HTERT RPE-1 (cell line): ENCODE data around the gene SLC39A11.
"Not testable (repeated sequence)": the region's sequence is repeated elsewhere in the genome, so short reads cannot be mapped to it uniquely, and the experiment has no call there.

Experiments used
- in situ Hi-C: fragments of 300-500 bp; cut with MboI; formaldehyde crosslinking; loops from 4 replicates; pipeline ENCODE4 v1.14.3; 2020; ENCODE audit warnings: low sequenced_read_pairs

The SLC39A11 gene

GRCh38 chr17:72771734-72772133 is 320.8 kb downstream of the SLC39A11 start:
- in situ Hi-C loops = no loop called here

- in situ Hi-C loops = no loop called here
Observed at GRCh38 chr17:72766761-72767356, 325.6 kb downstream of the SLC39A11 start.

- in situ Hi-C loops = no loop called here
Observed at GRCh38 chr17:72765368-72766153, 326.9 kb downstream of the SLC39A11 start.

- in situ Hi-C loops = no loop called here
Observed at GRCh38 chr17:72764632-72765041, 327.9 kb downstream of the SLC39A11 start.

GRCh38 chr17:72763981-72764380 is 328.5 kb downstream of the SLC39A11 start:
- in situ Hi-C loops = no loop called here

- in situ Hi-C loops = not testable (repeated sequence)
Observed at GRCh38 chr17:72761893-72762575, 330.5 kb downstream of the SLC39A11 start.

- in situ Hi-C loops = no loop called here
Observed at GRCh38 chr17:72761431-72761830, 331.1 kb downstream of the SLC39A11 start.

GRCh38 chr17:72760368-72760767 is 332.1 kb downstream of the SLC39A11 start:
- in situ Hi-C loops = no loop called here

GRCh38 chr17:72759301-72759700 is 333.2 kb downstream of the SLC39A11 start:
- in situ Hi-C loops = no loop called here

- in situ Hi-C loops = no loop called here
Observed at GRCh38 chr17:72756256-72756655, 336.2 kb downstream of the SLC39A11 start.

- in situ Hi-C loops = no loop called here
Observed at GRCh38 chr17:72754513-72754912, 338.0 kb downstream of the SLC39A11 start.

- in situ Hi-C loops = no loop called here
Observed at GRCh38 chr17:72751746-72752145, 340.7 kb downstream of the SLC39A11 start.

GRCh38 chr17:72749119-72749572 is 343.3 kb downstream of the SLC39A11 start:
- in situ Hi-C loops = no loop called here

GRCh38 chr17:72747501-72747900 is 345.0 kb downstream of the SLC39A11 start:
- in situ Hi-C loops = no loop called here

GRCh38 chr17:72745241-72745640 is 347.2 kb downstream of the SLC39A11 start:
- in situ Hi-C loops = no loop called here

- in situ Hi-C loops = no loop called here
Observed at GRCh38 chr17:72743037-72743467, 349.4 kb downstream of the SLC39A11 start.

- in situ Hi-C loops = no loop called here
Observed at GRCh38 chr17:72737151-72737690, 355.3 kb downstream of the SLC39A11 start.

GRCh38 chr17:72735592-72735991 is 356.9 kb downstream of the SLC39A11 start:
- in situ Hi-C loops = no loop called here

- in situ Hi-C loops = no loop called here
Observed at GRCh38 chr17:72735048-72735447, 357.4 kb downstream of the SLC39A11 start.

GRCh38 chr17:72734613-72735012 is 357.9 kb downstream of the SLC39A11 start:
- in situ Hi-C loops = no loop called here

GRCh38 chr17:72733619-72734282 is 358.7 kb downstream of the SLC39A11 start:
- in situ Hi-C loops = no loop called here
